Adrenal gland (tissue), 12 donors: Measurements from ENCODE around the gene DDX51. TPM values are rescaled to one million over a fixed set of nuclear protein-coding genes. Genes with fewer than 3 reads are reported as not detected.

Experiments used
- DNase-seq, 7 donors: peaks; one replicate each; pipeline ENCODE4 v3.0.0-alpha.2; 2019 to 2020
- H3K27ac ChIP-seq, 5 donors: fragments of 200-600 bp; sonication (generic) in 4 of 5; 1 replicate in 3 of 5; 2 replicates in 2 of 5; pipeline versions ENCODE4 v1.5.1 to v1.8.0; 2016 to 2020; ENCODE audit warnings: mild to moderate bottlenecking in 1 of 5
- H3K27me3 ChIP-seq: fragments of 200-600 bp; 2 replicates; pipeline ENCODE4 v1.8.0; 2021
- H3K36me3 ChIP-seq, 2 donors: fragments of 200-600 bp; replicated peaks in 1 of 2; 1 replicate in 1 of 2; 2 replicates in 1 of 2; pipeline versions ENCODE4 v1.5.1 to v1.8.0; 2018 to 2022
- H3K4me1 ChIP-seq, 2 donors: fragments of 200-600 bp; replicated peaks in 1 of 2; 1 replicate in 1 of 2; 2 replicates in 1 of 2; pipeline versions ENCODE4 v1.5.1 to v1.8.0; 2018 to 2021
- H3K4me3 ChIP-seq, 4 donors: fragments of 200-600 bp; sonication (generic) in 3 of 4; one replicate each; pipeline ENCODE4 v1.5.1; 2016 to 2018
- H3K9me3 ChIP-seq, 3 donors: fragments of 200-600 bp; sonication (generic) in 1 of 3; replicated peaks in 1 of 3; 1 replicate in 2 of 3; 2 replicates in 1 of 3; pipeline versions ENCODE4 v1.5.1 to v1.8.0; 2016 to 2021
- POLR2A ChIP-seq, 2 donors: fragments of 450-650 bp; IDR thresholded peaks; one replicate each; pipeline ENCODE4 v1.6.1; 2017; ENCODE audit warnings: antibody characterized with exemption in 2 of 2, mild to moderate bottlenecking in 2 of 2, moderate library complexity in 1 of 2
- WGBS, 4 donors: extraction: QIAGEN DNeasy Blood & Tissue Kit in 2 of 4; methylation state at CpG; one replicate each; pipeline versions ENCODE4 v1.1.5 to v1.1.7; 2013 to 2017; 5-methylcytosine and 5-hydroxymethylcytosine counted together
- intact Hi-C, 2 donors: fragments of 100-400 bp; cut with DNase I; formaldehyde crosslinking; loops; one replicate each; pipeline versions ENCODE4 v1.14.1 to v1.15.0; 2022 to 2023
- polyA plus RNA-seq, 3 donors: library from polyadenylated mRNA; stranded (reverse); fragments of 200-250 nt in 2 of 3; fragments of 350-450 nt in 1 of 3; fragmentation: Illumina TruSeq in 1 of 3; extraction: RNeasy Lipid Tissue Mini Kit (QIAGEN cat#74804) in 1 of 3; gene quantifications; one replicate each; pipeline ENCODE4 v1.2.3, GENCODE V29; 2013 to 2014
- total RNA-seq, 9 donors: library from RNA; depleted of rRNA in 4 of 9; stranded (reverse); fragments of >200 nt in 4 of 9; fragments of 120-200 nt in 1 of 9; fragmentation: NEBNext Ultra II Directional in 1 of 9; extraction: Animal tissue kit (Norgen Biotek cat#: 25700) in 1 of 9; gene quantifications; one replicate each; pipeline versions ENCODE4 v1.1.0 to v1.2.4, GENCODE V29; 2013 to 2023
- TF ChIP-seq, protein P1 (sequence below), 6 experiments: fragments of 450-650 bp in 4 of 6; fragments of 200-600 bp in 2 of 6; sonication (generic) in 1 of 6; IDR thresholded peaks; 1 replicate in 5 of 6; 2 replicates in 1 of 6; pipeline versions ENCODE4 v1.5.1 to v1.8.0; 2016 to 2021; ENCODE audit warnings: antibody characterized with exemption in 6 of 6, mild to moderate bottlenecking in 2 of 6, moderate library complexity in 1 of 6
- donor health status: healthy with polysubstance abuse.
- donor health status: Bipolar disorder and iron deficiency.
- donor health status: DM: yes; HTN: yes; CAD: no.
- donor health status: DM: no; HTN: no; CAD: no.
- donor health status: DM: no; HTN: no; CAD: no.
- donor health status: DM: yes; HTN: yes; CAD: no.

DDX51 gene
- total and polyA plus RNA-seq, 12 donors, result 4.8 to 64.4 (median 14.3) TPM

DNA sequence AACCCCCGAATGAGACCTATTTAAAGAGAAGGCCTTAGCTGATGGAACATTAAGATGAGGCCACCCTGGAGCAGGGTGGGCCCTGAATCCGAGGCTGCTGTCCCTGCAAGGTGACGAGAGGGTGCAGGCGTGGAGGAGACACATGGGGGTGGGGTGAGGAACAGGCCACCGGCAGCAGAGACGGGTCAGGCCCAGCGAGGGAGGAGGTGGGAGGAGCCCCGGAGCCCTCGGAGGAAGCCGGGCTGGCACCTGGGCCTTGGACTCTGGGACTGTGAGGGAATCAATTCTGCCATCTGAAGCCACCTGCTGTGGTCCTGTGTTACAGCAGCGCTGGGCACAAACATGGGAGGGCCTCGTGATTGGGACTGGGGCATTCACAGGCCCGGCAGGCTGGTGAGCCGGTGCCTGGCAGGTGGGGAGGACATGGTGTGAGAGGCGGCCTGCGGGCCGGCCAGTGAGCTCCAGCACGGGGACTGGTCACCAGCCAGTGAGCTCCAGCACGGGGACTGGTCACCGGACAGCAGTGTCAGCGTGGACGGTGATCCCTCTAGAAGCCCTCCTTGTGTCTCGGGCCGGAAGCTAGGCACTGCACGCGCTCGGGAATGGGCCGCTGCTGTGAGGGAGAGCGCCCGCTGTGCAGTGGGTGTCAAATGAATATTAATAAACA is 46.8 kb upstream of the DDX51 start:
- DNase-seq, result peak in 1 of 7 donors; percentile 60
- Histone ChIP-seq H3K4me1 (peaks cover 3 to 16% of the 10 kb centered on the region in 2 donors), H3K27me3 (no peaks in the 10 kb centered on the region), H3K27ac (peak overlapping the region in 1 of 5 donors; percentile 66), H3K36me3 (no peaks in the 10 kb centered on the region), H3K4me3 (no peak overlapping the region), H3K9me3 (peaks cover 0 to 5% (median 0%) of the 10 kb centered on the region in 3 donors)
- WGBS, 4 donors, result 83 to 88% (median 84%) methylated on average over 28 to 30 of the region's 30 CpGs
- intact Hi-C loops, result no loop called here
- TF ChIP-seq POLR2A (IDR thresholded peaks at IDR 0.05), result no peak
- TF ChIP-seq, protein P1, sequence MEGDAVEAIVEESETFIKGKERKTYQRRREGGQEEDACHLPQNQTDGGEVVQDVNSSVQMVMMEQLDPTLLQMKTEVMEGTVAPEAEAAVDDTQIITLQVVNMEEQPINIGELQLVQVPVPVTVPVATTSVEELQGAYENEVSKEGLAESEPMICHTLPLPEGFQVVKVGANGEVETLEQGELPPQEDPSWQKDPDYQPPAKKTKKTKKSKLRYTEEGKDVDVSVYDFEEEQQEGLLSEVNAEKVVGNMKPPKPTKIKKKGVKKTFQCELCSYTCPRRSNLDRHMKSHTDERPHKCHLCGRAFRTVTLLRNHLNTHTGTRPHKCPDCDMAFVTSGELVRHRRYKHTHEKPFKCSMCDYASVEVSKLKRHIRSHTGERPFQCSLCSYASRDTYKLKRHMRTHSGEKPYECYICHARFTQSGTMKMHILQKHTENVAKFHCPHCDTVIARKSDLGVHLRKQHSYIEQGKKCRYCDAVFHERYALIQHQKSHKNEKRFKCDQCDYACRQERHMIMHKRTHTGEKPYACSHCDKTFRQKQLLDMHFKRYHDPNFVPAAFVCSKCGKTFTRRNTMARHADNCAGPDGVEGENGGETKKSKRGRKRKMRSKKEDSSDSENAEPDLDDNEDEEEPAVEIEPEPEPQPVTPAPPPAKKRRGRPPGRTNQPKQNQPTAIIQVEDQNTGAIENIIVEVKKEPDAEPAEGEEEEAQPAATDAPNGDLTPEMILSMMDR (IDR thresholded peaks at IDR 0.05), result no peak

DNA sequence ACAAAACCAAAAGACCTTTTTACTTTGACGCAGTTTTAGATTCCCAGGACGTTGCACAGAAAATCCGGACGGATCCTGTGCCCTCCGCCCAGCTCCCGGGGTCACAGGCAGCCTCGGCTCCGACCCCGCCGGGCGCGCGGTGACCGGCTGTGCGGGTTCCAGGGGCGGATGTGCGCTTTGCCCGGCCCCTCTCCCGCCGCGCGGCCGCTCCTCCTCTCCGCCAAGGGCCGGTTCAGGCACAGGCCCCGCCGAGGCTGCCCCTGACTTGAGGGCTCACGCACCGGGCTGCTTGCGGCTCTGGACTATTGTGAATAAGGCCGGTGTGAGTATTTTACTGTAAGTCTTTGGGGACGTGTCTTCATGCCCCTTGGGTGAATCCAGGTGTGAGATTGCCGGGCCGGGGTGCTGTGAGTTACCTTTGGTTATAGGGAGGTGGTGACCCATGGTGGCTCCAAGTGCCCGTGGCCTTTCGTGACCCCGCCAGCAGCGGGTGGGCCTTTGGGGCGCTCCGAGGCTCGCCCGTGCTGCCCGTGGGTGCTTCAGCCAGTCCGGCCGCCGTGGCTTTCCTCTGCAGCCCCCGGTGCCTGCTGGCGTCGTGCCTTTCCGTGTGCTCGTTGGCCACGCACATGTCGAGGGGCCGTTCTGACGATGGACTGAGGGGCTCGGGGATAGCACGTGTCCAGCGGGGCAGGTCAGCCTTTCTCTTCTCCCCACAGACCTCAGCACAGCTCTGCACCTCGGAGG is 46.1 kb upstream of the DDX51 start:
- Histone ChIP-seq H3K4me1 (peaks cover 3 to 16% of the 10 kb centered on the region in 2 donors), H3K9me3 (peaks cover 0 to 5% (median 0%) of the 10 kb centered on the region in 3 donors), H3K4me3 (peak overlapping the region in 2 of 4 donors; percentile 23 to 64), H3K27me3 (no peaks in the 10 kb centered on the region), H3K27ac (peak overlapping the region in 3 of 5 donors; percentile 58 to 81 (median 79)), H3K36me3 (no peaks in the 10 kb centered on the region)
- DNase-seq, result peak in 4 of 7 donors; percentile 23 to 39 (median 30)
- WGBS, 4 donors, result 35 to 68% (median 44%) methylated on average over 7 to 59 of the region's 59 CpGs
- intact Hi-C loops, result no loop called here
- TF ChIP-seq, protein P1 (IDR thresholded peaks at IDR 0.05), result peak in 1 of 6 experiments; percentile 2
- TF ChIP-seq POLR2A (IDR thresholded peaks at IDR 0.05), result no peak

DNA sequence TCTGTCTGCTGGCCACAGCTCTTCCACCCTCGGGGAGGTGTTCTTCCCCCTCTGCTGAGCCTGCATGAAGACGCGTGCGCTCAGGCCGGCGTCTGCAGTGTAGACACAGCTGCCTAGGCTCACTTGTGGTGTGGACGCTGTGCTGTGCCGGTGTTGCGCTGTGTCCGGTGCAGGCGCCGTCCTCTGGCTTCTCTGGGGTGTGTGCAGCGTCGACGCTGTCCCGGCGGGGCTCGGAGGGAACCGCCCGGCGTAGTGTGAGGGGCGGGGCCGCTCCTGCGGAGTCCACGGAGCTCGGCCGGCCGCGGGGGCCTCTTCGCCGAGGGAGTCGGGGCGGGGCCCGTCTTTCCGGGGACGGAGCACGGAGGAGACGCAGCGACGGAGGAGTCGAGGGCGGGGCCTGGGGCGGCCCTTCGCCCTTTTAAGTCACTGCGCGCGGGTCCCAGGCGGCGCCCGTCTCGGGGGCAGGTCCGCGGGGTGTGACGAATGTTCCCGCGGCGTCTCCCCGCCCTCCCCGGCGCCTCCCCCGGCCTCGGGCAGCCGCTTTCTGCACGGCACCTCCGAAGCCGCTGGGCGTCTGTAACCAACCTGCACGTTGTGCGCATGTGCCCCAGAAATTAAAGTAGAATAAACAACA is 45.4 kb upstream of the DDX51 start:
- H3K27me3 ChIP-seq, result no peaks in the 10 kb centered on the region
- no peaks in the 10 kb centered on the region for H3K36me3 ChIP-seq
- 0 to 16% (median 1%) methylated on average over 10 to 69 of the region's 69 CpGs for WGBS, 4 donors
- peak; percentile 83 to 93 (median 88) for DNase-seq
- H3K27ac ChIP-seq, result peak overlapping the region in 4 of 5 donors; percentile 14 to 81 (median 68)
- peak; percentile 39 to 69 for TF ChIP-seq POLR2A (IDR thresholded peaks at IDR 0.05)
- TF ChIP-seq, protein P1 (IDR thresholded peaks at IDR 0.05), result peak in 1 of 6 experiments; percentile 21
- peaks cover 3 to 16% of the 10 kb centered on the region in 2 donors for H3K4me1 ChIP-seq
- intact Hi-C loops, result no loop called here
- peaks cover 0 to 5% (median 0%) of the 10 kb centered on the region in 3 donors for H3K9me3 ChIP-seq
- H3K4me3 ChIP-seq, result peak overlapping the region in 2 of 4 donors; percentile 23 to 64

DNA sequence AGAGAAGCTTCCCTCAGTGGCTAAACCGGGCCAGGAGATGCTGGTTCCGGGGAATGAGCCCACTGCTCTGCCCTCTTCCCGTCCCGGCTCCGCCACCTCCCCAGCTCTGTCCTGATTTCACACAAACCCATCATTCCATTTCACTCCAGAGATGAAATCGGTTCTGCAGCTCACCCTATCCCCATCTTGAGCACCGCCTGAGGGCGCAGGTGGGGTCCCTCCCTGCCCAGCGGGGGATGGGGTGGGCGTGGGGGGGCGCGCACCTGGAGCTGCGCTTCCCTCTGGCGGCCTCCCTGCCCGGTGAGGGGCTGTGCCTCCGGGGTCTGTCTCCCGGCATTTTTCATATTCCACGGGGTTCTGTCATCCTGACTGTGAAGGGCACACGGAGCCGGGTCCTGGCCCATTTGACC is 44.8 kb upstream of the DDX51 start:
- intact Hi-C loops, result no loop called here
- Histone ChIP-seq H3K36me3 (no peaks in the 10 kb centered on the region), H3K4me3 (peak overlapping the region in 2 of 4 donors; percentile 23 to 64), H3K27me3 (no peaks in the 10 kb centered on the region), H3K27ac (peak overlapping the region in 4 of 5 donors; percentile 14 to 81 (median 58)), H3K4me1 (peaks cover 3 to 16% of the 10 kb centered on the region in 2 donors), H3K9me3 (peaks cover 0 to 4% (median 0%) of the 10 kb centered on the region in 3 donors)
- peak in 1 of 7 donors; percentile 17 for DNase-seq
- no peak for TF ChIP-seq POLR2A (IDR thresholded peaks at IDR 0.05)
- TF ChIP-seq, protein P1 (IDR thresholded peaks at IDR 0.05), result no peak
- 18 to 57% (median 31%) methylated on average over 5 to 20 of the region's 20 CpGs for WGBS, 4 donors
